Measurements from ENCODE around the gene KLK8. TPM values are rescaled to one million over a fixed set of nuclear protein-coding genes. Genes with fewer than 3 reads are reported as not detected.

KLK8 gene
- total and polyA plus RNA-seq, 2 donors (not counting 1 experiment from before 2014, with no cell fraction given), result not detected

DNA sequence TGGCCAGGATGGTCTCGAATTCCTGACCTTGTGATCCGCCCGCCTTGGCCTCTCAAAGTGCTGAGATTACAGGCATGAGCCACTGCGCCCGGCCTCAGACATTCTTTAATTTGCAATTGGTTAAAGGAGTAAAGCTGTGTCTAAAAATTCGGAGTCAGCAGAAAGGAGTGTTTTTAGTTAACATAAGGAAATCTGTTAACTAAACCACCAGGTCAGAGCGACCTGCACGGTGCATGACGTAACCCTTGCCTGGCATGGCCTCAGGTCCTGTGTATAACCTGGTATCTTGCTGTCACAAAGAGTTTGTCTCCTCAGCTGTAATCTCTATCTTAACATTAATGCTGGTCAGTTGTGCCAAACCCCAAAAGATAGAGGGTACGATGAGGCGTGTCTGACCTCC, 42.9 kb upstream of the KLK8 start:
- H3K27ac ChIP-seq (ENCODE audit: low read length in 2 of 2), result no peak overlapping the region
- H4K20me1 ChIP-seq (ENCODE audit: control insufficient read depth, insufficient read depth, low read length, poor library complexity, severe bottlenecking), result no peaks in the 10 kb centered on the region
- WGBS (ENCODE audit: insufficient coverage), result 98% methylated on average over 8 of the region's 11 CpGs
- H3K27ac Mint-ChIP-seq, result no peak overlapping the region
- intact Hi-C loops (cut with micrococcal nuclease), result no loop called here
- no peak for ATAC-seq (ENCODE audit: low read depth)
- no peak for DNase-seq
- TF ChIP-seq, protein P1, sequence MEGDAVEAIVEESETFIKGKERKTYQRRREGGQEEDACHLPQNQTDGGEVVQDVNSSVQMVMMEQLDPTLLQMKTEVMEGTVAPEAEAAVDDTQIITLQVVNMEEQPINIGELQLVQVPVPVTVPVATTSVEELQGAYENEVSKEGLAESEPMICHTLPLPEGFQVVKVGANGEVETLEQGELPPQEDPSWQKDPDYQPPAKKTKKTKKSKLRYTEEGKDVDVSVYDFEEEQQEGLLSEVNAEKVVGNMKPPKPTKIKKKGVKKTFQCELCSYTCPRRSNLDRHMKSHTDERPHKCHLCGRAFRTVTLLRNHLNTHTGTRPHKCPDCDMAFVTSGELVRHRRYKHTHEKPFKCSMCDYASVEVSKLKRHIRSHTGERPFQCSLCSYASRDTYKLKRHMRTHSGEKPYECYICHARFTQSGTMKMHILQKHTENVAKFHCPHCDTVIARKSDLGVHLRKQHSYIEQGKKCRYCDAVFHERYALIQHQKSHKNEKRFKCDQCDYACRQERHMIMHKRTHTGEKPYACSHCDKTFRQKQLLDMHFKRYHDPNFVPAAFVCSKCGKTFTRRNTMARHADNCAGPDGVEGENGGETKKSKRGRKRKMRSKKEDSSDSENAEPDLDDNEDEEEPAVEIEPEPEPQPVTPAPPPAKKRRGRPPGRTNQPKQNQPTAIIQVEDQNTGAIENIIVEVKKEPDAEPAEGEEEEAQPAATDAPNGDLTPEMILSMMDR (IDR thresholded peaks at IDR 0.05), result no peak
- no peak for TF ChIP-seq EZH2 (IDR thresholded peaks at IDR 0.05; ENCODE audit: borderline replicate concordance, insufficient read depth, low read depth, low read length, poor library complexity, severe bottlenecking)
- no peak overlapping the region for H3K4me3 ChIP-seq (ENCODE audit: control extremely low read depth in 1 of 5, extremely low read depth in 1 of 5, insufficient read depth in 1 of 5, low read depth in 2 of 5, low read length in 4 of 5)
- no peaks in the 10 kb centered on the region for H3K4me1 Mint-ChIP-seq
- no peaks in the 10 kb centered on the region for H3K4me1 ChIP-seq (ENCODE audit: control insufficient read depth in 2 of 2, insufficient read depth in 2 of 2, low read length in 2 of 2)
- H3K27me3 ChIP-seq (replicated peaks in 1 of 4; ENCODE audit: control extremely low read depth in 1 of 4, control insufficient read depth in 3 of 4, insufficient read depth in 4 of 4, low read length in 3 of 4), result no peaks in the 10 kb centered on the region
- peaks cover 2% of the 10 kb centered on the region for H3K9me3 Mint-ChIP-seq (ENCODE audit: insufficient read depth)
- H3K27me3 Mint-ChIP-seq, result peaks cover 11% of the 10 kb centered on the region
- no peaks in the 10 kb centered on the region for H3K36me3 ChIP-seq (replicated peaks in 1 of 2; ENCODE audit: control extremely low read depth in 1 of 2, control insufficient read depth in 1 of 2, extremely low read depth in 1 of 2, insufficient read depth in 2 of 2, low read length in 1 of 2)
- H3K9ac ChIP-seq (ENCODE audit: low read length), result no peak overlapping the region
- no peaks in the 10 kb centered on the region for H3K9me3 ChIP-seq (ENCODE audit: control extremely low read depth in 1 of 3, control insufficient read depth in 2 of 3, insufficient read depth in 1 of 3, low read length in 2 of 3)
- CTCF ChIA-PET, result no interaction called here
- POLR2A ChIA-PET, result no interaction called here
- H3K4me3 Mint-ChIP-seq, result no peak overlapping the region
- H2AFZ ChIP-seq (ENCODE audit: insufficient read depth, low read depth, low read length, poor library complexity, severe bottlenecking), result no peak overlapping the region
- H3K79me2 ChIP-seq (ENCODE audit: control insufficient read depth, insufficient read depth, low read length), result no peaks in the 10 kb centered on the region
- no peak overlapping the region for H3K4me2 ChIP-seq (replicated peaks; ENCODE audit: low read depth, low read length, poor library complexity, severe bottlenecking)

DNA sequence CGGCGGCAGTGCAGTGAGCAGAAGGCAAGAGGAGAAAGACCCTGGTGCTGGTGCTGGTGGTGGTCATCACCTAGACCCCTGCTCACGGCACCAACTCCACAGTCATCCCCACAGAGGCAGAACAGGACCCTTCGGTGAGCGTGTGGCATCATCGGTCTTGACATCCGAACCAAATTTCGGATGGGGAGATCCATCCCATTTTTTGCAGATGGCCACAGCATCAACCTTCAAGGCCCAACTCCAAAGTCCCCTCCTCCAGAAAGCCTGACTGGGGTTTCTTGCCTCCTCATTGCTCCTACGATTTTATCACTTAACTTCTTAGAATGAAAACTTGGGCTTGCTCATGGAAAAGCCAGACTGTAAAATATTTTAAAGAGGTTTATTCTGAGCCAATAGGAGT, 42.1 kb upstream of the KLK8 start:
- no peaks in the 10 kb centered on the region for H3K4me1 ChIP-seq (ENCODE audit: control insufficient read depth in 2 of 2, insufficient read depth in 2 of 2, low read length in 2 of 2)
- Mint-ChIP-seq H3K4me1 (no peaks in the 10 kb centered on the region), H3K27me3 (peaks cover 11% of the 10 kb centered on the region), H3K4me3 (no peak overlapping the region), H3K27ac (no peak overlapping the region), H3K9me3 (ENCODE audit: insufficient read depth) (peaks cover 2% of the 10 kb centered on the region)
- no peak overlapping the region for H3K27ac ChIP-seq (ENCODE audit: low read length in 2 of 2)
- no peak overlapping the region for H3K4me3 ChIP-seq (ENCODE audit: control extremely low read depth in 1 of 5, extremely low read depth in 1 of 5, insufficient read depth in 1 of 5, low read depth in 2 of 5, low read length in 4 of 5)
- no peaks in the 10 kb centered on the region for H3K79me2 ChIP-seq (ENCODE audit: control insufficient read depth, insufficient read depth, low read length)
- no peak overlapping the region for H3K9ac ChIP-seq (ENCODE audit: low read length)
- no peak overlapping the region for H3K4me2 ChIP-seq (replicated peaks; ENCODE audit: low read depth, low read length, poor library complexity, severe bottlenecking)
- WGBS (ENCODE audit: insufficient coverage), result 72% methylated on average over 6 of the region's 9 CpGs
- H2AFZ ChIP-seq (ENCODE audit: insufficient read depth, low read depth, low read length, poor library complexity, severe bottlenecking), result no peak overlapping the region
- CTCF ChIA-PET, result no interaction called here
- H4K20me1 ChIP-seq (ENCODE audit: control insufficient read depth, insufficient read depth, low read length, poor library complexity, severe bottlenecking), result no peaks in the 10 kb centered on the region
- no peak for DNase-seq
- no peaks in the 10 kb centered on the region for H3K27me3 ChIP-seq (replicated peaks in 1 of 4; ENCODE audit: control extremely low read depth in 1 of 4, control insufficient read depth in 3 of 4, insufficient read depth in 4 of 4, low read length in 3 of 4)
- intact Hi-C loops (cut with micrococcal nuclease), result no loop called here
- POLR2A ChIA-PET, result no interaction called here
- TF ChIP-seq, protein P1 (IDR thresholded peaks at IDR 0.05), result no peak
- TF ChIP-seq EZH2 (IDR thresholded peaks at IDR 0.05; ENCODE audit: borderline replicate concordance, insufficient read depth, low read depth, low read length, poor library complexity, severe bottlenecking), result no peak
- no peaks in the 10 kb centered on the region for H3K36me3 ChIP-seq (replicated peaks in 1 of 2; ENCODE audit: control extremely low read depth in 1 of 2, control insufficient read depth in 1 of 2, extremely low read depth in 1 of 2, insufficient read depth in 2 of 2, low read length in 1 of 2)
- H3K9me3 ChIP-seq (ENCODE audit: control extremely low read depth in 1 of 3, control insufficient read depth in 2 of 3, insufficient read depth in 1 of 3, low read length in 2 of 3), result no peaks in the 10 kb centered on the region
- no peak for ATAC-seq (ENCODE audit: low read depth)
